Embryonic facial prominence (tissue), 1 donor: Measurements from ENCODE around the gene KCTD21.
"Not testable (repeated sequence)": the region's sequence is repeated elsewhere in the genome, so short reads cannot be mapped to it uniquely, and the experiment has no call there.

ENCODE experiments used
- DNase-seq: peaks from one replicate; pipeline ENCODE4 v3.0.0-alpha.2; 2016; ENCODE audit errors: extremely low spot score

KCTD21 gene

DNA sequence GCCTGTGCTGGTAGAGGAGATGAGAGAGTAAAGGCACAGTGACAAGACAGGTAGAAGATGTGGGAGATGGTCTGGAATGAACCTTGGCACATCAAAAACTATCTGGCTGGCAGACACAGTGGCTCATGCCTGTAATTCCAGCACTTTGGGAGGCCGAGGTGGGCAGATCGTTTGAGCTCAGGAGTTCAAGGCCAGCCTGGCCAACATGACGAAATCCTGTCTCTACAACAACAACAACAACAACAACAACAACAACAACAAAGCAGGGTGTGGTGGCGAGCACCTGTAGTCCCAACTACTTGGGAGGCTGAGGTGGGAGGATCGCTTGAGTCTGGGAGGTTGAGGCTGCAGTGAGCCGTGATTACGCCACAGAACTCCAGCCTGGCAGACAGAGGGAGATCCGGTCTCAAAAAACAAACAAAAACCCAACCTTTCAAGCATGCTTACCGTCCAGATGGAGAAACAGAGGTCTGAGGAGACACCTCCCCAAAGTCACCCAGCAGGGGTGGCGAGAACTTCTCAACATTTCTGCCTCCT lies 11.8 kb downstream of the KCTD21 start:
- no peak for DNase-seq

DNA sequence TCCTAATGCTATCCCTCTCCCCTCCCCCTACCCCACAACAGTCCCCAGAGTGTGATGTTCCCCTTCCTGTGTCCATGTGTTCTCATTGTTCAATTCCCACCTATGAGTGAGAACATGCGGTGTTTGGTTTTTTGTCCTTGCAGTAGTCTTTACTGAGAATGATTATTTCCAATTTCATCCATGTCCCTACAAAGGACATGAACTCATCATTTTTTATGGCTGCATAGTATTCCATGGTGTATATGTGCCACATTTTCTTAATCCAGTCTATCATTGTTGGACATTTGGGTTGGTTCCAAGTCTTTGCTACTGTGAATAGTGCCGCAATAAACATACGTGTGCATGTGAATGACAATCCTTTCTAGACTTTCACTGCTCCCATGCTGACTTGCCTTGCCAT lies 12.6 kb downstream of the KCTD21 start:
- not testable (repeated sequence) for DNase-seq

DNA sequence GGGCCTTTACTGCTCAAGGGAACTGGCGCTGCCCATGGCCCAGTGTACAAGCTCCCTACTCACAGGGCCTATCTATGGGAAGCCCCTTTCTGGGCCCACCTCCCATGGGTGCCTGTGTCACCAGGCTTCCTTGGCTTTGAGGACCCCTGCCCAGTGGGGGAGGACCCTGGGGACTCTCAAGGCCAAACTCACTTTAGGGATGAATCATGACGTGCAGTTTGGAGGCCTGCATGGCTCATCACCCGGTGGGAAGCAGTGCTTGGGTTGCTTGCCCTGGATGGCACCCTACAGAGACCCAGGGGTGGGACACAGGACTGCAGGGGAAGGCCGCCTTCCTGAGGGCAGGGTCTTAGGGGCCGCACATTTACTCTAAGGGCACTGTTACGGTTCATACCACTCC lies 16.5 kb downstream of the KCTD21 start:
- no peak for DNase-seq

DNA sequence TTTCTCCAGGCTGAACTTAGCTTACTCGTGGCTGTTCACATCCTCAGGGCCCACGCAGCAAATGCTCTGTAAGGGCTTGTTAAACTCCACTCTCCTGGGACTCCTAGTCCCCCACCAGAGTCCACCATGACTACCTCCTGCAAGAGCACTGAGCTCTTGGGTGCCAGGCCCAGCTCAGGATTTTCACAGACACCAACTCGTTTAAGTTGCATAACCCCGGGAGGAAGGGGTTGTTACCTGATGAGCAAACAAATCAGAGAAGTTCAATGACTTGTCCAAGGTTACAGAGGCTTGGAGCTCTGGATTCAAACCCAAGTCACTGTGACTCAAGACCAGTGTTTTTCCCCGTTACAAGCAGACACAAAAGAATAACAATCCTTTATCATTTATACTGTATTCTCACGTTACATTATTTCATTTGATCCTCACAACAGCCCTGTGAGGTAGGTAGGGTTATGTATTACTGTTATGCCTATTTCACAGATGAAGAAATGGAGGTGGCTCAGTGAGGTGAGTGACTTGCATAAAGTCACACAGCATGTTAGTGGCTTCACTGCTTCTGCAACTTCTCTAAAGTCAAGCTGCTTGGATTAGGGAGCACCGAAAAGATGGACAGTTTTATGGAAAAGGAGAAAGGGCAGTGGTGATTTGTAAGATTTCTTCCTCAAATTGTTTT lies 17.4 kb downstream of the KCTD21 start:
- no peak for DNase-seq

DNA sequence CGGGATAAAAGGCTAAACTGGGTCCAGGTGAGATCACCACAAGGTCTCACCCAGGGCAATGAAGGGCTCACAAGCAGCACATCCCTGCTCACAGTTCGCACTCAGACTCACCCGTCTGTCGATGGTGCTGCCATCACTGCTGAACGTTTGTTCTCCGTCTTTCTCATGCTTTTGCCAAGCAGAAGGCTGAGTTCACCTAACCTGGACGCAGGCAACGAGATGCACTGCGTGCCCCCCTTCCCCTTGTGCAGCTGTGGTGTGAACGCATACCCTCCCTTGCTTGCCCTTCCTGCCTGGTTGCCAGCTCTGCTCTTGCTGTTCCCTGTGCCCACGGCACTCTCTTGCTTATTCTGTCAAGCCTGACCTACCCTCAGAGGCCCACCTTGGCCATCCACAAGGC lies 18.0 kb downstream of the KCTD21 start:
- no peak for DNase-seq

DNA sequence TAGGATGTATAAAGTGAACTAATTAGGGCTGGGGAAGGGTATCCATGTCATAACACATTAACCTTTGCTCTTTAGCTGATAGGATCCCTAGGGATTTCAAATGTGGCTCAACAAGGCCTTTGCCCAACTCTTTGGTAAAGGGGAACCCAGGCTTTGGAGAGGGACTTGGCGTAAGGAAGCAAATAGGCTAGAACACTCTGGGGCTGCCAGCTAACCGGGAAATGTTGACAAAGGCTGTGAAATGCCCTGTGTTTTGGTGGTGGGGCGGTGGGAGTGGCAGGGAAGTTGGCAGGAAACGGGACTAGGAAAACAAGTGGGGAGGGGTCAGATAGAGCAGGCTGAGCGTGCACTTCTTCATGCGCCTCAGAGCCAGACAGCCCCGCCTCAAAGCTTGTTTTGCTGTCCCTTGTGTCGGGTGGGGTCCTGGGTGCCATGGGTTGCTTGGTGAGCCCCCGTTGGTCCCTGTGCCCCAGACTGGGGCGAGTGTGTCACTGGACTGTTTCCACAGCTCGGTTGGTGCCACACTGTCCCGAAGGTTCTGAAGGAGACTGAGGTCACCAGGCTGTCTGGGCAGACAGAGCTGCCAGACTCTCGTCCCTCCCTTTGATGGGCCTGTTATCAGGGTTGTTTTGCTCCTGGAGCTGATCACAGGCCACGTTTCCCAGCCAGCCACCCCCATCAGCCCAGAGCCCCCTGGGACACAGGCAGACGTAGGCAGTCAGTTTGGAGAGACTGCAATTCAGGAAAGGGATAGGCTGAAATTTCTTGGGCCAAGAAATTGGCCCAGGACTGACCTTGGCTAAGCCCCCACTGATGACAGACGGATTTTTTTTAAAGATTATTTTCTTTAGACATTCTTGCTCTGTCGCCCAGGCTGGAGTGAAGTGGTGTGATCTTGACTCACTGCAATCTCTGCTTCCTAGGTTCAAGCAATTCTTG lies 19.6 kb downstream of the KCTD21 start:
- DNase-seq, result no peak

DNA sequence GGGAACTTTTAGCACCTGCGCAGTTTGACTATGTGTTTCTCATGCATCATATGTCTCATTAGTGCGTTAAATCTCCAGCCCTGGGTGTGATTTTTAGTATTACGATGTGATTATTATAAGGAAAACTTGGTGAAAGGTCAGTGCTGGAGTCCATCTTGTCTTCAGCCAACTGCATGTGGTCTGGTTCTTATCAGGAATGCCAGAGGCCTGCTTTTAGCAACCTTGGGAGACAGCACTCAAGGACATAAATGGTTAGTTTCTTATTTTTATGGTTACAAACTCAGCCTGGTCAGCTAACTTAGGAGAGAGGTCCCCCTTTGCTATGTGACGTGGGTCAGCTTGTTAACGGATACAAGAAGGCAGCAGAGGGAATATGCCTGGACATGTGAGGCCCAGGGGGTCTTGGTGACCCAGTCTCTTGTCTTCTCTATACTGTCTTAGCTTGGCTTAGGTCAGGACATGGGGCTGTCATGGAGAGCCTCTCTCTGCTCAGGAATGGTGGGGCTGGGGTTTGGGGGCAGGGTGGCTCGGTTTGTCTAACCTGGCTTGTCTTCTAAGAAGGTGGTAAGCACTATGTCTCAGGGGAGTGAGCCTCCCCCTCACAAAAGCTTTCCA lies 21.5 kb downstream of the KCTD21 start:
- no peak for DNase-seq

DNA sequence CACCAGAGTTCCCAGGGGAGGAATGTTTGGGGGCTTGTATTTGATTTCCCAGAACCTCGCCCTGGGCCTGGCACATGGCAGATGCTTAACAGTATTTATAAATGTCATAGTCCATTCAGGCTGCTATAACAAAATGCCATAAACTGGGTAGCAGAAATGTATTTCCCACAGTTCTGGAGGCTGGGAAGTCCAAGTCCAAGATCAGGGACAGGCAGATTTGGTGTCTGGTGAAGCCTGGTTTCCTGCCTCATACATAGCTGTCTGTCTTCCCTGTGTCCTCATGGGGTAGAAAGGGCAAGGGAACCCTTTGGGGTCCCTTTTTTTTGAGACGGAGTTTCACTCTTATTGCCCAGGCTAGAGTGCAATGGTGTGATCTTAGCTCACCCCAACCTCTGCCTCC lies 24.0 kb downstream of the KCTD21 start:
- no peak for DNase-seq

DNA sequence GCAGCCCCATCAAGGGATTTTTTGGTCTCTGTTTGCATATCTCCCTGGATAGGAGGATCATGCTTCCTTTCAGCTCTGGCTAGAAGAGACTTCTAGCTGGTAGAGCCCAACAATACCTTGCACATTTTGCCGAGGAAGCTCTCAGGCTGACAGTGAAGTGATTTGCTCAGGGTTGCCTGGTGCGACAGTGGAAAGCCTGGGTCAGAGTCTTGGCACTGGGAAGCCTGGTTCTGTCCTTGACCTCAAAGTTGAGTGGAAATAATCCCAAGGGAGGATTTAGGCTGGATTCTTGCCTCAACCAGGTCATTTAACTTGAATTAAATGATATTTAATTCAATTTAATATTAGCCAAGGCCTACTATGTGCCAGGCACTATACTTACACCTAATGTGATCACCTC lies 24.6 kb downstream of the KCTD21 start:
- no peak for DNase-seq

DNA sequence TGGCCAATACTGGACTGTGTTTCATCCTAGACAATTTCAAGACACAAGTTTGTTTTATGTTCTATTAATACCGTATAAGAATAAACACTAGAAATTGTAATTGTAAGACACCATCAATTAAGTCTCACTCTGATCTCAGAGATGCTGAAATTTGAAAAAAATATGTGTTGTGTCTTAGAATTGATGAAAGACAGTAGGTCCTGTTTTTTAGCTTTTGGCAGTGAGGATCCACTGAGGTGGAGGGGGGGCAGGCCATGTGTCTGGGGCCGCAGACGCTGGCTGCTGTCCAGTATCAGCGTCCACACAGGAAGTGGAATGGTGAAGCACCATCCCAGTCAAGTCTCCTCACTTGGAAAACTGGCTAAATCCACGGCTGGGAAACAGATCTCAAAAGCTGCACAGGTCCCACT lies 26.5 kb downstream of the KCTD21 start:
- no peak for DNase-seq

DNA sequence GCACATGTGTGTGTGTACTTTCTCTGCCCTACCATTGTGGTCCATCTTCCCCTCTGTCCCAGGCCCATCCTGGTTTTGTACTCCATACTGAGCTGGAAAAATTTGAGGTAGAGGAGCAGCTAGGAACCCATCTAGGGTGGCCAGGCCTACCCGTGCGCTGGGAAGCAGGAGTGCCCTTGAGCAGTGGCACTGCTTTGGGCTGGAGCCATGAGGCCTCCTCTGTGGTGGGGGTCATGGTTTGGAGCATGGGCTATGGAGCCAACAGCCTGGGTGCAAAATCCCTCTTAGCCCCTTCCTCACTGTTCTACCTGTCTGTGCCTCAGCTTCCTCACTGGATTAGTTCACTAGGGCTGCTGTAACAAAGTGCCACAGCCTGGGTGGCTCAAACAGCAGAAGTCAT lies 27.1 kb downstream of the KCTD21 start:
- DNase-seq, result no peak

DNA sequence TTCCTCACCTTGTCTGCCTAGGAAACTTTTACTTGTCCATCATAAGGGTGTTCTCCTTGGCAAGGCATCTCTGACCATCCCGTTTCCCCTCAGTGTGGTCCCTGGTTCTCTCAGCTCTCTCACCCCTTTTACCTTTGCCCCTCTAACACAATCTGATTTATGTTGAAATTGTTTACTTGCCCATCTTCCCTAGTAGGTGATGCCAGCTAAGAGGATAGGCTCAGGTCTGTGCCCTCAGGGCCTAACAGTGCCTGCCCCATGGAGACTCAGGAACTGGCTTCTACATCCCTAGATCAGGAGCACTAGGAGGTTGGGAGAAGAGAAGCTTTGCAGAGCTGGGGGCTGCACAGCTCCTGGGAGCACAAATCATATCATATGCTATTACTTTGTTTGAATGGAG lies 27.9 kb downstream of the KCTD21 start:
- no peak for DNase-seq

DNA sequence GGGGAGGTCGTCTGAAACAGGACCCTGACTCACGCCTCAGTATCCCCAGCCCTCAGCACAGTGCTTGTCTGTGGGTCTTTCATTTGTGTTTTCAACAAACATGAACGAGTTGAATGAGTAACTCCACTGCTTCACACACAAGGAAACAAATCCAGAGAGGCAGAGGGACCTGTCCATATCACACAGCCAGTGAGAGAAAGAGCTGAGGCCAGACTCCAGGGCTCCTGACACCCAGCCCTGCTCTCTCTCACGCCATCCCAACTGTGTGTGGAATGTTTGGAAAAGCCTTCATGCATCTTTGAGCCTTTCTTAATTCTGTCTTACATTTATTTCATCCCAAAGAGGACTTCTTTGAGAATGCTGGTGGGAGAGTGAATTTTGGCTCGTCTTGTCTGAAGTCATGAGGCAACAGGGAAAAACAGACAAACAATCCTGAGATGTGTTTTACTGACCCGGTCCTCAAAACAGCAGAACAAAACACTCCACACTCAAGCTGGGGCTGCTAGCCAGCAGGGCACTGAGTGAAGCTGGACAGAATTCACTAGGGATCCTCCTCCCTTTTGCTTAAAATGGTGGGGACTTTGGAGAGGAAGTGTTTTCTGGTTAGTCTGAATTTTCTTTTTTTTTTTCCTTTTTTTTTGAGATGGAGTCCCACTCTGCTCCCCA lies 29.3 kb downstream of the KCTD21 start:
- no peak for DNase-seq

DNA sequence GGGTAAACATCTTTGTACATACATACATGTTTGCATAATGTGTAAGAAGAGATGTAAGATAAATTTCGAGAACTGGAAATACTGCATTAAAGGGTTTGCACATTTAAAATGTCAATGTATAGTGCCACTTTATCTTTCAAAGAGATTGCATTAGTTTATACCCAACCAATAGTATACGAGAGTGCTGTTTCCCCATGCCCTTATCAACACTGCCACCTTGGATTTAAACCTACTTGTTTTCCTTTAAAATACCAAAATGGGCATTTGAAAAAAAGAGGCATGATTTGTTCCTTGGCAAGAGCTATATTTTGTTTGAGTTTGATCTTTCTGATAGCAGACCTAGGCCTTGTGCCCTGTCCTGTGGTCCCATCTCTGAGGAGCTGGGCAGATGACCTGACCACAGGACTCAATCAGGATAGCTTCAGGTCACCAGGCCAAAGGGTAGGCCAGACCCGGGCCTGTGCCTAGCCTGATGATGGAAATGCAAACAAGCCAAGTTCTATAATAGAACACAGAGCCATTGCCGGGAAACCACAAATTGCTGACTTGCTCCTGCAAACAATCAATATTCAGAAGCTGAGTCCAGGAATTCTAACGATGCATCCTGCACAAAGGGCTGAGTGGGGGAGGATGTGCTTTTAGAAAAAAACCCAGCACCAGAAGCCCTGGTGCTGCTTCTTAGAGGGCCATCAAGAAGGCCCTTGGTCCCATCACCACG lies 32.1 kb downstream of the KCTD21 start:
- no peak for DNase-seq

DNA sequence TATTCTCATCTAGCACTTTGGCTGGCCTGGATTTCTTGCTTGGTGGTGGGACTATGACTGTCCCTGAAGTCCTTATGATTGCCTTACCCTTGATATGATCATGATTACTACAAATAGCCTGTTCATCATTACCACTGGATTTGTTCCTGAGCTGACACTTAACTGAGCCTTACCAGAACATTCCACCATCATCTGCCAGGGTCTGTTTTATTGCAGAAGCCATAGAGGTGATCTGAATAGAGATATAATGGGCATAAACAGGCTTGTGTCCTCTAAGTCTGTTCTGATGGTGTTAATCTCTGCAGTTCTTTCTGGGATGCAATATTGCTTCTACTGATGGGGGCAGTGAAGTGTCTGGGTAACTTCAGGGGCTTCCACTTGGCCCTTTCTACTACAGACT lies 36.6 kb downstream of the KCTD21 start:
- no peak for DNase-seq

DNA sequence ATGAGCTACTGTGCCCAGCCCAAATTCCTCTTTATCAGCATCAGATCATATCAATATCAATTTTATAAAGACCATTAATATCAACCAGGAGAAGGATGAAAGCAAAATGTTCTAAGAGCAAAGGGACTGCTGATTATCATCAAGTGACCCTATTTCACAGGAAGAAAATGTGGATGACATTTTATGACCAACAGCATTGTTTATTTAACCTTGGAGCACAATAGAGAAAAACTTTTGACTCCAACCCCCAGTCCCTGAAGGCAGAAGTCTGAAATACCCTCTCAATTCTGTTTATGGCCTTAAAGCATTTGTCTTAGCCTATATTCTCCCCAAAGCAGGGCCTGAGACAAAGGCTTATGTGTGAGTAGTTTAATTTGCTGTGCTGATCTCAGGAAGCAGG lies 37.7 kb downstream of the KCTD21 start:
- no peak for DNase-seq

DNA sequence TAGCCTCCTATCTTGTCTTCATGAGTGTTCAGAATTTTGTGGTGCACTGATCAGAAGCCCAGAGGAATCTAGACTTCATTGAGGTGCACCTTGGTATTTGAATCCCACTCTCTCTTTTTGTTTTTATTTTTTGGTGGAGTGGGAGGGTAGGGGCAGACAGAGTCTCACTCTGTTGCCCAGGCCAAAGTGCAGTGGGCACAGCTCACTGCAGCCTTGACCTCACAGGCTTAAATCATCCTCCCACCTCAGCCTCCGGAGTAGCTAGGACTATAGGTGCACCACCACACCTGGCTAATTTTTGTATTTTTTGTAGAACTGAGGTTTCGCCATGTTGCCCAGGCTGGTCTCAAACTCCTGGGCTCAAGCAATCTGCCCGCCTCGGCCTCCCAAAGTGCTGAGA lies 38.1 kb downstream of the KCTD21 start:
- no peak for DNase-seq

DNA sequence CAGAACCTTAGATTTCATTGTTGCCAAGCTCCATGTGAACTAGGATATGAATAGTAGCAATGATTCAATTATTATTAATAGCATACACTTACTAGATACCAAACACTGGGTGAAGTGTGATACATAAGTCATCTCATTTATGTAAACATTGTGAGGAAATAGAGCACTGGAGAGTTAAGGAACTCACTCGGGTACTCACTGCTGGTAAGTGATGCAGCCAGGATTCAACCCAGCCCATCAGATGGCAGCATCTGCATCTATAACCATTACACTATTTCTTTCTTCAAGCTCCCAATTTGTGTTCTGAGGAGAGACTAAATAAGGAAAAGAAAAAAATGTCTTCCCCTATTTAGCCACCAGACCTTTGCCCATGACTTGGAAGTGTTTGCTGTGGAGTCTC lies 38.8 kb downstream of the KCTD21 start:
- no peak for DNase-seq

DNA sequence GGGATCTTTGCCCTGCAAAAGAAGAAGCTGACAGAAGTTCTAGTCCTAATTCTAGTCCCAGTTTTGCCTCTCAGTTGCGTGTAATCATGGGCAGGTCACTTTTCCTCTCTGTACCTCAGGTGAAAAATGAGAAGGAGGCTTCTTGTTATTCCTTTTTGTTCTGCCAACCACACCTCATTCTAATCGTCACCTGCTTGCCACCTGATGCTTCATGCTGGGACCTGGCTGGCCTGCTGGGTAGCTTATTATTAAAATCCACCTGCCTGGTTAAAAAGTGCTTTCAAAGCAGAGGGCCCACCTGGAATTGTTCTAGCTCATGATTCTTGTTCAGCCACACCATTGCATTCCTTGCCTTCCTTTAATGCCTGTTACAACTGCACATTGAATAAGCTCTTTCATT lies 40.6 kb downstream of the KCTD21 start:
- no peak for DNase-seq

DNA sequence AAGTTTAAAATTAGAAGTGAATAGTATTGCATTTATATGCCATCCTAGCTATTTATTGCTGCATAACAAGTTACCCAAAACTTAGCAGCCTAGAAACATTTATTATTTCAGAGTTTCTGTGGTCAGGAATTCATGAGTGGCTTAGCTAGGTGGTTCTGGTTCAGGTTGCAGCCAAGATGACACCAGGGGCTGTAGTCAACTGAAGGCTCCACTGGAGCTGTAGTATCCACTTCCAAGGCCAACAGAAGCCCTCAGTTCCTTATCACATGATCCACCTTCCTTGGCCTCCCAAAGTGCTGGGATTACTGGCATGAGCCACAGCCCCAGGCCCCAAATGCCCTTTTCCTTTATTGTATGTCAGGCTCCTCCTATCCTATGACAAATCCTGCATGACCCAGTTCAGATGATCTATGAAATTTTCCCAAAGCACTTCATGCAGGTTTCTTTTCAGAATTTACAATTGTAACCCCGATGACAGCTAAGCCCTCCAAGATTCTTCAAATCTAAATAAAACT lies 42.9 kb downstream of the KCTD21 start:
- DNase-seq, result no peak
